Measurements from ENCODE around the gene RGL3. TPM values are rescaled to one million over a fixed set of nuclear protein-coding genes. Genes with fewer than 3 reads are reported as not detected.
"Not testable (repeated sequence)": the region's sequence is repeated elsewhere in the genome, so short reads cannot be mapped to it uniquely, and the experiment has no call there.

RGL3 gene
- total RNA-seq, 2 experiments from 2014 or later = 0.49 TPM; not detected in 1

DNA sequence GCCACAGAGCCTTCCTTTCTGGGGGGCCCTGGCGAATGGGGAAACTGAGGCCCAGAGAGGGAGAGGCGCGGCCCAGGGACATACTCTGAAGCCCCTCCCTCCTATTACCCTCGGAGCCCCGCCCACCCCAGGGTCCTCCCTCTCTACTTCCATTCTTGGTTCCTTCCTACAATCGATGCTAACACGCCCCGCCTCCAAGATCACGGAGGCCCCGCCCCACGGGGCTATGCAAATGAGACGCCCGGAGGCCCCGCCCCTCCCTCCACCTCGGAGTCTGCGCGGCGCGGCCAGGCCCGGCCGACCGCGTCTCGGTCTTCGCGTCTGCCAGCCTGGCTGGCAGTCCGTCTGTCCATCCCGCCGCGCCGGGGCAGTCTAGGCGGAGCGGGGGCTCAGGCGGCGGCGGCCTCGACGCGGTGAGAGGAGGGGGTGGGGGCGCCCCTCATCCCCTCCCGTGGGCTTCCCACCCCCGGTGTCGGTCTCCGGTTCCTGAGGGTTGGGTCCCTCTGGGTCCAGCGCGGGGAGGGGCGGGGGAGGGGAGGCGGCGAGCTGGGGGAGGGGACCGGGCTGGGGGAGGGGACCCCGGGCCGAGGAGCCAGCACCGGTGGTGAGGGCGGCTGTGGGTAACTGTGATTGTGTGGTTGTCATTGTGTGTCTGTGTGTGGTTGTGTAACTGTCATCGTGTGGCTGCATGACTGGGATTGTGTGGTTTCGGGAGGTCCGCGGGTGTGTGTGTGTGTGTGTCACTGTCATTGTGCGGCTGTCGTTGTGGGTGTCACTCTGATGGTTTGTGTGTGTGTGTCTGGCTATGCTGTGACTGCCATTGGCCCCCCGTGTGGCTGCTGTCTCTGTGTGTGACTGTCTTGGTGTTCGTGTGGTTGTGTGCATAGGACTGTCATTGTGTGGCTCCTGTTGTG, 63.7 kb downstream of the RGL3 start, which contains the start of gene PLPPR2:
TSS of gene PLPPR2 (plus strand) at position 273 of the 914 bp plus-strand sequence. CDS start 2,242 bp downstream, outside the sequence.
- no TSS peak for BruUV-seq (replicated peaks)
- no peaks in the 10 kb centered on the region for H3K36me3 ChIP-seq (ENCODE audit: insufficient read depth, low read length)
- H3K9me2 ChIP-seq (ENCODE audit: insufficient read depth, low read length) = no peaks in the 10 kb centered on the region
- H2AFZ ChIP-seq (ENCODE audit: low read length) = no peak within 1 kb of the TSS
- H3K9me3 ChIP-seq (ENCODE audit: low read length) = no peaks in the 10 kb centered on the region
- peak within 1 kb of the TSS; percentile 51 for H3K4me2 ChIP-seq (ENCODE audit: low read length)
- ChIA-PET POLR2A (no interaction called here), CTCF (ENCODE audit: unreplicated experiment) (no interaction called here)
- peak within 1 kb of the TSS; percentile 57 for H3K4me3 ChIP-seq (ENCODE audit: low read depth, low read length, poor library complexity, severe bottlenecking)
- H4K20me1 ChIP-seq (ENCODE audit: insufficient read depth, low read length) = no peaks in the 10 kb centered on the region
- no peaks in the 10 kb centered on the region for H3K79me2 ChIP-seq (ENCODE audit: insufficient read depth, low read depth, low read length)
- H3K4me1 ChIP-seq (ENCODE audit: insufficient read depth, low read length, poor library complexity, severe bottlenecking) = no peaks in the 10 kb centered on the region
- TF ChIP-seq, protein P1, sequence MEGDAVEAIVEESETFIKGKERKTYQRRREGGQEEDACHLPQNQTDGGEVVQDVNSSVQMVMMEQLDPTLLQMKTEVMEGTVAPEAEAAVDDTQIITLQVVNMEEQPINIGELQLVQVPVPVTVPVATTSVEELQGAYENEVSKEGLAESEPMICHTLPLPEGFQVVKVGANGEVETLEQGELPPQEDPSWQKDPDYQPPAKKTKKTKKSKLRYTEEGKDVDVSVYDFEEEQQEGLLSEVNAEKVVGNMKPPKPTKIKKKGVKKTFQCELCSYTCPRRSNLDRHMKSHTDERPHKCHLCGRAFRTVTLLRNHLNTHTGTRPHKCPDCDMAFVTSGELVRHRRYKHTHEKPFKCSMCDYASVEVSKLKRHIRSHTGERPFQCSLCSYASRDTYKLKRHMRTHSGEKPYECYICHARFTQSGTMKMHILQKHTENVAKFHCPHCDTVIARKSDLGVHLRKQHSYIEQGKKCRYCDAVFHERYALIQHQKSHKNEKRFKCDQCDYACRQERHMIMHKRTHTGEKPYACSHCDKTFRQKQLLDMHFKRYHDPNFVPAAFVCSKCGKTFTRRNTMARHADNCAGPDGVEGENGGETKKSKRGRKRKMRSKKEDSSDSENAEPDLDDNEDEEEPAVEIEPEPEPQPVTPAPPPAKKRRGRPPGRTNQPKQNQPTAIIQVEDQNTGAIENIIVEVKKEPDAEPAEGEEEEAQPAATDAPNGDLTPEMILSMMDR (conservative IDR thresholded peaks at IDR 0.05; ENCODE audit: low read length) = no peak
- no peak for TF ChIP-seq EZH2phosphoT487 (IDR thresholded peaks at IDR 0.05; ENCODE audit: borderline replicate concordance, low read depth, low read length)
- intact Hi-C loops (cut with micrococcal nuclease; ENCODE audit: unreplicated experiment) = no loop called here
- DNase-seq (ENCODE audit: low spot score) = peak; percentile 85
- H3K27ac ChIP-seq (ENCODE audit: low read depth, low read length, poor library complexity, severe bottlenecking) = no peak within 1 kb of the TSS

DNA sequence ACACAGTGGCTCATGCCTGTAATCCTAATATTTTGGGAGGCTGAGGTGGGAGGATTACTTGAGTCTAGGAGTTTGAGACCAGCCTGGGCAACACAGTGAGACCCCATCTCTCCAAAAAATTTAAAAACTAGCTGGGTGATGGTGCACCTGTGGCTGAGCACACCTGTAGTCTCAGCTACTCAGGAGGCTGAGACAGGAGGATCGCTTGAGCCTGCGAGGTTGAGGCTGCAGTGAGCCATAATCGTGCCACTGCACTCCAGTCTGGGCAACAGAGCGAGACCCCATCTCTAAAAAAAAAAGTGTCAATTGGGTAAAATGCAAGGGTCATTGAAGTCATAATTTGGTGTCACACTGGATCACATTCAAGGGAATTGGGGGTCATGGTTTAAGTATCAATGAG, 65.0 kb downstream of the RGL3 start:
- DNase-seq (ENCODE audit: low spot score); H3K4me1 ChIP-seq (ENCODE audit: insufficient read depth, low read length, poor library complexity, severe bottlenecking); H3K9me2 ChIP-seq (ENCODE audit: insufficient read depth, low read length); H3K36me3 ChIP-seq (ENCODE audit: insufficient read depth, low read length); intact Hi-C loops (cut with micrococcal nuclease; ENCODE audit: unreplicated experiment); H3K9me3 ChIP-seq (ENCODE audit: low read length); H3K27ac ChIP-seq (ENCODE audit: low read depth, low read length, poor library complexity, severe bottlenecking); H3K79me2 ChIP-seq (ENCODE audit: insufficient read depth, low read depth, low read length); H2AFZ ChIP-seq (ENCODE audit: low read length); POLR2A ChIA-PET; CTCF ChIA-PET (ENCODE audit: unreplicated experiment); H4K20me1 ChIP-seq (ENCODE audit: insufficient read depth, low read length); BruUV-seq (replicated peaks); H3K4me3 ChIP-seq (ENCODE audit: low read depth, low read length, poor library complexity, severe bottlenecking); H3K4me2 ChIP-seq (ENCODE audit: low read length): not testable (repeated sequence)

DNA sequence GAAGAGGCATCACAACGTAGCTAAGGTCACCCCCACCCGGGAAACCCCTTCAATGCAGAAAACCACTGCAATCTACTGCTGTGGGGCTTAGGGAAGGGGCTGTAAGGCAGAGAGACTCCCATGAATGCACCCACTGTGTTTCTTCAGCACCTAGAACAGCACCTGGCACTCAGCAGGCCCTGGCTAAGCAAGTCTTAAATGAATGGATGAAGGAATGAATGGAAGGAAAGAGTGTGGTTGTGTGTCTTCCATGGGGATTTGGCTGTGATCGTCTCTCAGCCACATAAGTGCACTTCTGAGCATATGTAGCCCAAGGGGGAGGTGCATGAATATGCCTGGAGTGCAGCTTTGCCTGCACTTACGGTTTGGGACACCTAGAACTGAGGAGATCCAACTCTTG, 69.9 kb downstream of the RGL3 start:
- ChIA-PET POLR2A (no interaction called here), CTCF (ENCODE audit: unreplicated experiment) (no interaction called here)
- no peak overlapping the region for H3K27ac ChIP-seq (ENCODE audit: low read depth, low read length, poor library complexity, severe bottlenecking)
- no peaks in the 10 kb centered on the region for H4K20me1 ChIP-seq (ENCODE audit: insufficient read depth, low read length)
- DNase-seq (ENCODE audit: low spot score) = no peak
- no peak overlapping the region for H2AFZ ChIP-seq (ENCODE audit: low read length)
- no peak overlapping the region for H3K4me2 ChIP-seq (ENCODE audit: low read length)
- H3K79me2 ChIP-seq (ENCODE audit: insufficient read depth, low read depth, low read length) = no peaks in the 10 kb centered on the region
- H3K9me2 ChIP-seq (ENCODE audit: insufficient read depth, low read length) = no peaks in the 10 kb centered on the region
- no peaks in the 10 kb centered on the region for H3K9me3 ChIP-seq (ENCODE audit: low read length)
- peaks cover 25% of the 10 kb centered on the region for H3K4me1 ChIP-seq (ENCODE audit: insufficient read depth, low read length, poor library complexity, severe bottlenecking)
- H3K4me3 ChIP-seq (ENCODE audit: low read depth, low read length, poor library complexity, severe bottlenecking) = no peak overlapping the region
- intact Hi-C loops (cut with micrococcal nuclease; ENCODE audit: unreplicated experiment) = no loop called here
- TF ChIP-seq, protein P1 (conservative IDR thresholded peaks at IDR 0.05; ENCODE audit: low read length) = no peak
- no peak for TF ChIP-seq EZH2phosphoT487 (IDR thresholded peaks at IDR 0.05; ENCODE audit: borderline replicate concordance, low read depth, low read length)
- no peaks in the 10 kb centered on the region for H3K36me3 ChIP-seq (ENCODE audit: insufficient read depth, low read length)
- no TSS peak for BruUV-seq (replicated peaks)

Measured in OCI-LY7 (cell line).